ENCODE data around the gene SYT9. TPM values are rescaled to one million over a fixed set of nuclear protein-coding genes. Genes with fewer than 3 reads are reported as not detected.

SYT9 gene
- polyA plus RNA-seq, 3 donors = not detected

GRCh38 chr11:7485186-7486097, 233.7 kb downstream of the SYT9 start, which contains the start of gene OLFML1:
Gene OLFML1 (plus strand): TSS chr11:7485506. CDS start chr11:7485876, 370 bp downstream.
- Histone ChIP-seq H3K27me3 (ENCODE audit: control insufficient read depth in 2 of 2, insufficient read depth in 2 of 2, low read length in 2 of 2) (no peaks in the 10 kb centered on the region), H3K9ac (ENCODE audit: insufficient read depth, low read length, poor library complexity, severe bottlenecking) (no peak within 1 kb of the TSS), H3K79me2 (ENCODE audit: insufficient read depth, low read length) (no peaks in the 10 kb centered on the region), H3K4me3 (replicated peaks in 1 of 3; ENCODE audit: low read depth in 2 of 3, low read length in 3 of 3) (no peak within 1 kb of the TSS), H2AFZ (ENCODE audit: insufficient read depth, low read depth, low read length, poor library complexity, severe bottlenecking) (no peak within 1 kb of the TSS), H3K4me1 (ENCODE audit: control insufficient read depth in 1 of 2, insufficient read depth in 2 of 2, low read length in 2 of 2) (peaks cover 11 to 13% of the 10 kb centered on the region in 2 donors), H3K36me3 (replicated peaks in 1 of 2; ENCODE audit: control insufficient read depth in 1 of 2, insufficient read depth in 2 of 2, low read length in 2 of 2) (no peaks in the 10 kb centered on the region), H3K4me2 (replicated peaks; ENCODE audit: extremely low read depth, low read length, poor library complexity, severe bottlenecking) (no peak within 1 kb of the TSS), H3K9me3 (replicated peaks in 1 of 2; ENCODE audit: control insufficient read depth in 1 of 2, insufficient read depth in 1 of 2, low read length in 2 of 2) (no peaks in the 10 kb centered on the region), H3K27ac (ENCODE audit: low read depth in 1 of 2, low read length in 2 of 2) (no peak within 1 kb of the TSS), H4K20me1 (ENCODE audit: insufficient read depth, low read length) (no peaks in the 10 kb centered on the region)
- no peak within 1 kb of the TSS for H3K27ac Mint-ChIP-seq
- WGBS (ENCODE audit: insufficient coverage) = 95% methylated on average over 13 of the region's 15 CpGs
- no peaks in the 10 kb centered on the region for H3K9me3 Mint-ChIP-seq
- H3K27me3 Mint-ChIP-seq (ENCODE audit: low read depth in 3 of 3) = peaks cover 0 to 5% (median 0%) of the 10 kb centered on the region in 3 donors
- H3K4me3 Mint-ChIP-seq = no peak within 1 kb of the TSS
- DNase-seq = no peak
- intact Hi-C loops (cut with micrococcal nuclease) = no loop called here
- TF ChIP-seq CTCF (IDR thresholded peaks at IDR 0.05) = no peak
- peaks cover 10% of the 10 kb centered on the region for H3K4me1 Mint-ChIP-seq
- peaks cover 0 to 3% of the 10 kb centered on the region in 2 donors for H3K36me3 Mint-ChIP-seq

- Histone ChIP-seq H3K4me2 (replicated peaks; ENCODE audit: extremely low read depth, low read length, poor library complexity, severe bottlenecking) (no peak overlapping the region), H3K27me3 (ENCODE audit: control insufficient read depth in 2 of 2, insufficient read depth in 2 of 2, low read length in 2 of 2) (no peaks in the 10 kb centered on the region), H3K9ac (ENCODE audit: insufficient read depth, low read length, poor library complexity, severe bottlenecking) (no peak overlapping the region), H2AFZ (ENCODE audit: insufficient read depth, low read depth, low read length, poor library complexity, severe bottlenecking) (no peak overlapping the region), H4K20me1 (ENCODE audit: insufficient read depth, low read length) (no peaks in the 10 kb centered on the region), H3K4me3 (replicated peaks in 1 of 3; ENCODE audit: low read depth in 2 of 3, low read length in 3 of 3) (no peak overlapping the region), H3K9me3 (replicated peaks in 1 of 2; ENCODE audit: control insufficient read depth in 1 of 2, insufficient read depth in 1 of 2, low read length in 2 of 2) (no peaks in the 10 kb centered on the region), H3K27ac (ENCODE audit: low read depth in 1 of 2, low read length in 2 of 2) (no peak overlapping the region), H3K79me2 (ENCODE audit: insufficient read depth, low read length) (no peaks in the 10 kb centered on the region), H3K4me1 (ENCODE audit: control insufficient read depth in 1 of 2, insufficient read depth in 2 of 2, low read length in 2 of 2) (peaks cover 11 to 13% of the 10 kb centered on the region in 2 donors), H3K36me3 (replicated peaks in 1 of 2; ENCODE audit: control insufficient read depth in 1 of 2, insufficient read depth in 2 of 2, low read length in 2 of 2) (no peaks in the 10 kb centered on the region)
- WGBS (ENCODE audit: insufficient coverage) = 83% methylated on average over 1 of the region's 2 CpGs
- H3K4me1 Mint-ChIP-seq = peaks cover 12% of the 10 kb centered on the region
- intact Hi-C loops (cut with micrococcal nuclease) = no loop called here
- TF ChIP-seq CTCF (IDR thresholded peaks at IDR 0.05) = no peak
- H3K27me3 Mint-ChIP-seq (ENCODE audit: low read depth in 3 of 3) = peaks cover 0 to 5% (median 0%) of the 10 kb centered on the region in 3 donors
- H3K36me3 Mint-ChIP-seq = peaks cover 0 to 3% of the 10 kb centered on the region in 2 donors
- DNase-seq = no peak
- H3K9me3 Mint-ChIP-seq = no peaks in the 10 kb centered on the region
- H3K27ac Mint-ChIP-seq = no peak overlapping the region
- no peak overlapping the region for H3K4me3 Mint-ChIP-seq
Observed at GRCh38 chr11:7486098-7486780, 234.5 kb downstream of the SYT9 start.
